Gastroesophageal sphincter (tissue), 3 donors: ENCODE measurements around the gene JUP.

ENCODE experiments used
- POLR2A ChIP-seq, 2 donors: fragments of 450-650 bp; IDR thresholded peaks; one replicate each; pipeline ENCODE4 v1.6.1; 2017; ENCODE audit warnings: antibody characterized with exemption in 2 of 2, mild to moderate bottlenecking in 2 of 2, moderate library complexity in 1 of 2
- POLR2AphosphoS5 ChIP-seq: sonication (generic); formaldehyde crosslinking; IDR thresholded peaks from one replicate; pipeline ENCODE4 v1.6.1; 2017; ENCODE audit warnings: antibody characterized with exemption
- TF ChIP-seq, protein P1 (sequence below), 4 experiments: fragments of 200-600 bp in 2 of 4; fragments of 450-650 bp in 2 of 4; sonication (generic) in 1 of 4; IDR thresholded peaks; one replicate each; pipeline ENCODE4 v1.5.1; 2017 to 2019; ENCODE audit warnings: antibody characterized with exemption in 4 of 4, mild to moderate bottlenecking in 2 of 4, moderate library complexity in 2 of 4

DNA sequence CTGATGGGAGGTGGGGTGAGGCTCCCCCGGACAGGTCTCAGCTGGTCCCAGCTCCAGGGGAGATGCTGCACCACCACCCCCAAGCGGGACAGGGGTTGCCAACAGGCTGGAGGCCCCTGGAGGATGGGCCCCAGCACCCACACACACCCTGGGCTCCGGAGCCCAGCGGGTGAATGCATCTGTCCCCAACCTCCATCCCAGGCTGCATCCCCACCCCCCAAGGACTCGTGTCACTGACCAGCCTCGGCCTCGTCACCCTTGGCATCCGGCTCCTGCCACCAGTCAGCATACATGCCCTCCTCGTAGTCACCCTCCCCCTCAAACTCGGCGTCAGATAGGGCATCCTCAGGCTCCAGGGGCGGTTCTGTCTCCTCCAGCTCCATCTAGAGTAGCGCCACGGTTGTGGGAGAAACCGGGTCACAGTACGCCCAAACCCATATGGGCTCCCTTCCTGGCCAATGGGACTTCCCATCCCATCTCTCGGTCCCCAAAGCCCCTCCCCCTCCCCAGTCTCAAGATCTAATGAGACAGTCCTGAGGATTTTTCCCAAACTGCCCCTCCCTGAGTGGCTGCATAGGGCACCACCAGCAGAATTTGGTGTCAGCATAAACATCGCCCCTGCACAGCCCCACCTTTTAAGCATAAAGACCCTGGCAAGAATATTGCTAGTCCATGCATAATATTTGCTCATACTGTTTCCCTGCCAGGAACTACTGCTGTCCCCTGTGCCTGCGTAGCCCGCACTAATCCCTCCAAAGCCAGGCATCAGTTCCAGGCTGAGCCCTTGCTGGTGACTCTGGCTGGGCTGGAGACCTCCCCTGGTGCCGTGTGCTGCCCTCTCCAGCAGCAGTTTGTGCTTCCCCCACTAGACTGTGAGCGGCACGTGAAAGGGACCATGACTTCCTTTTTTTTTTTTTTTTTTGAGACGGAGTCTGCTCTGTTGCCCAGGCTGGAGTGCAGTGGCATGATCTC is 16.8 kb upstream of the JUP start:
- TF ChIP-seq POLR2AphosphoS5 (no peak), POLR2A (IDR thresholded peaks at IDR 0.05) (no peak)
- TF ChIP-seq, protein P1, sequence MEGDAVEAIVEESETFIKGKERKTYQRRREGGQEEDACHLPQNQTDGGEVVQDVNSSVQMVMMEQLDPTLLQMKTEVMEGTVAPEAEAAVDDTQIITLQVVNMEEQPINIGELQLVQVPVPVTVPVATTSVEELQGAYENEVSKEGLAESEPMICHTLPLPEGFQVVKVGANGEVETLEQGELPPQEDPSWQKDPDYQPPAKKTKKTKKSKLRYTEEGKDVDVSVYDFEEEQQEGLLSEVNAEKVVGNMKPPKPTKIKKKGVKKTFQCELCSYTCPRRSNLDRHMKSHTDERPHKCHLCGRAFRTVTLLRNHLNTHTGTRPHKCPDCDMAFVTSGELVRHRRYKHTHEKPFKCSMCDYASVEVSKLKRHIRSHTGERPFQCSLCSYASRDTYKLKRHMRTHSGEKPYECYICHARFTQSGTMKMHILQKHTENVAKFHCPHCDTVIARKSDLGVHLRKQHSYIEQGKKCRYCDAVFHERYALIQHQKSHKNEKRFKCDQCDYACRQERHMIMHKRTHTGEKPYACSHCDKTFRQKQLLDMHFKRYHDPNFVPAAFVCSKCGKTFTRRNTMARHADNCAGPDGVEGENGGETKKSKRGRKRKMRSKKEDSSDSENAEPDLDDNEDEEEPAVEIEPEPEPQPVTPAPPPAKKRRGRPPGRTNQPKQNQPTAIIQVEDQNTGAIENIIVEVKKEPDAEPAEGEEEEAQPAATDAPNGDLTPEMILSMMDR (IDR thresholded peaks at IDR 0.05) = no peak
